Keratinocyte (primary cell): Measurements from ENCODE around the gene MED8.

ENCODE experiments used
- EZH2 ChIP-seq: IDR thresholded peaks from one replicate; pipeline ENCODE4 v1.6.1; 2012; ENCODE audit warnings: inconsistent platforms, mild to moderate bottlenecking, low read length, moderate library complexity
- TF ChIP-seq, protein P1 (sequence below), 3 experiments: IDR thresholded peaks in 1 of 3; conservative IDR thresholded peaks in 1 of 3; optimal IDR thresholded peaks in 1 of 3; 2 replicates in 2 of 3; 3 replicates in 1 of 3; pipeline versions ENCODE3 to v1.5.1; 2011; ENCODE audit warnings: low read length in 3 of 3, mild to moderate bottlenecking in 3 of 3, moderate library complexity in 2 of 3, control low read depth in 1 of 3, inconsistent platforms in 1 of 3; ENCODE audit not compliant: insufficient read depth in 2 of 3; ENCODE audit errors: extremely low read depth in 1 of 3

DNA sequence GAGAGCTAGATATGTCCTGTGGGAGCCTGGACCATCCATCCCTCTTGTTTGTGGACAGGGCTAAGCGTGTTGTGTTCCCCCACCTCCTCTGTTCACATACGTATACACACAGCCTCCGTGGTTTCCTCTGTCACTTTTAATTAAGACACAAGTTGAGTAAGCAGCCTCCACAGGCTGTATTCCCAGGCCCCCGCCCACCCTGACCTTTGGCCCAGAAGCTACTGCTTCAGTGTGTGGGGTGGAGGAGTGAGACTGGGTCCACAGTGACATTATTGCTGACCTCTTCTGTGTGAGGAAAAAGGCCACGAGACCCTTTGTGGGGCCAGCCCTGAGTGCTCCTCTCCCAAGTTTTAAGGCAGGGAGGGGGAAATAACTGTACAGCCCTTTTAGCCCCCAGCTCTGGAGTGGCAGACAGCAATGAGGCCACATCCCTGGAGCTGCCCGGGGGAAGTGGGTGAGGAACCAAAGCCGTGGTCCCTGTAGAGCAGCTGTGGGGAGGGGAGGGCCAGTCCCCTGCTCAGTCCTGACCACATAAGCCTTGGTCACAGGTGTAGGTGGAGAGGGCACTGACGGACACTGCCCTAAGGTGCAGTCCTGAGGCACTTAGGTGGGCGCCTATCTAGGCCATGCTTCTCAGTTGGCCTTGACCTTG lies 26.2 kb downstream of the MED8 start:
- TF ChIP-seq, protein P1, sequence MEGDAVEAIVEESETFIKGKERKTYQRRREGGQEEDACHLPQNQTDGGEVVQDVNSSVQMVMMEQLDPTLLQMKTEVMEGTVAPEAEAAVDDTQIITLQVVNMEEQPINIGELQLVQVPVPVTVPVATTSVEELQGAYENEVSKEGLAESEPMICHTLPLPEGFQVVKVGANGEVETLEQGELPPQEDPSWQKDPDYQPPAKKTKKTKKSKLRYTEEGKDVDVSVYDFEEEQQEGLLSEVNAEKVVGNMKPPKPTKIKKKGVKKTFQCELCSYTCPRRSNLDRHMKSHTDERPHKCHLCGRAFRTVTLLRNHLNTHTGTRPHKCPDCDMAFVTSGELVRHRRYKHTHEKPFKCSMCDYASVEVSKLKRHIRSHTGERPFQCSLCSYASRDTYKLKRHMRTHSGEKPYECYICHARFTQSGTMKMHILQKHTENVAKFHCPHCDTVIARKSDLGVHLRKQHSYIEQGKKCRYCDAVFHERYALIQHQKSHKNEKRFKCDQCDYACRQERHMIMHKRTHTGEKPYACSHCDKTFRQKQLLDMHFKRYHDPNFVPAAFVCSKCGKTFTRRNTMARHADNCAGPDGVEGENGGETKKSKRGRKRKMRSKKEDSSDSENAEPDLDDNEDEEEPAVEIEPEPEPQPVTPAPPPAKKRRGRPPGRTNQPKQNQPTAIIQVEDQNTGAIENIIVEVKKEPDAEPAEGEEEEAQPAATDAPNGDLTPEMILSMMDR (optimal IDR thresholded peaks at IDR 0.05 in 1 of 3, IDR thresholded peaks at IDR 0.05 in 1 of 3, conservative IDR thresholded peaks at IDR 0.05 in 1 of 3; ENCODE audit: extremely low read depth in 1 of 3, insufficient read depth in 2 of 3, low read length in 3 of 3), result no peak
- TF ChIP-seq EZH2, result no peak
